ENCODE measurements around the gene KCNH1.

- no peak for TF ChIP-seq CTCF (IDR thresholded peaks at IDR 0.05; ENCODE audit: insufficient read depth, low read depth, low read length)
- no peak for TF ChIP-seq EZH2 (IDR thresholded peaks at IDR 0.05; ENCODE audit: insufficient read depth, low read length)
These were observed 375.7 kb downstream of the KCNH1 start for GRCh38 chr1:210758261-210758660.

All from astrocyte (in vitro differentiated cells and primary cell).